K562 (cell line): Measurements from ENCODE around the gene ACADSB. TPM values are rescaled to one million over a fixed set of nuclear protein-coding genes. Genes with fewer than 3 reads are reported as not detected.

Source experiments
- ATAC-seq: fragments of 200-7000 bp; cut with Tn5 transposase; 3 replicates; pipeline ENCODE4 v1.9.1; 2020; ENCODE audit warnings: moderate library complexity
- BruUV-seq: library from RNA; stranded (reverse); fragments of 400-500 nt; replicated peaks from 2 replicates; lab custom pipeline; 2021; lab: Mats Ljungman, UMichigan
- CTCF ChIA-PET: fragments of 300-600 bp; formaldehyde crosslinking; extraction: SDS; loops from one replicate; lab custom pipeline; 2021; ENCODE audit warnings: low intra/inter-chr PET ratio; lab: Yijun Ruan, JAX
- POLR2A ChIA-PET: fragments of 300-600, 350-650 bp; sonication (Branson Sonifier 250); formaldehyde crosslinking; extraction: SDS; loops from one replicate; lab custom pipeline; 2021; ENCODE audit warnings: antibody characterized with exemption, inconsistent platforms; lab: Yijun Ruan, JAX
- DNase-seq, 4 experiments: peaks; one replicate each; pipeline versions ENCODE4 v3.0.0 to v3.0.0-alpha.2; 2011 to 2018; ENCODE audit warnings: low spot score in 3 of 4, mixed read lengths in 3 of 4; ENCODE audit errors: extremely low read depth in 1 of 4
- FAIRE-seq: peaks from 2 replicates; lab custom pipeline; 2011; peaks lifted over from hg19 to GRCh38; lab: Jason Lieb, UNC
- H2AFZ ChIP-seq: 2 replicates; pipeline ENCODE4 v1.6.0; 2011; ENCODE audit warnings: low read depth, low read length, control low read depth, inconsistent platforms
- H3K27ac ChIP-seq: fragments of 200-600 bp; 3 replicates; pipeline ENCODE4 v1.8.0; 2011; ENCODE audit warnings: low read depth, mild to moderate bottlenecking, control low read depth, inconsistent platforms, low read length, moderate library complexity, mixed read lengths; ENCODE audit errors: extremely low read depth
- H3K27me3 ChIP-seq, 2 experiments: fragments of 300-600 bp in 1 of 2; 2 replicates in 1 of 2; 3 replicates in 1 of 2; pipeline versions ENCODE4 v1.6.0 to v1.8.0; 2011; ENCODE audit warnings: inconsistent platforms in 2 of 2, low read length in 2 of 2, mild to moderate bottlenecking in 1 of 2, mixed read lengths in 1 of 2, moderate library complexity in 1 of 2; ENCODE audit not compliant: control insufficient read depth in 2 of 2, insufficient read depth in 2 of 2
- H3K36me3 ChIP-seq: fragments of 300-600 bp; 3 replicates; pipeline ENCODE4 v1.8.0; 2011; ENCODE audit warnings: mild to moderate bottlenecking, low read length, inconsistent platforms; ENCODE audit not compliant: control insufficient read depth, insufficient read depth
- H3K4me1 ChIP-seq, 2 experiments: fragments of 200-600 bp in 1 of 2; replicated peaks in 1 of 2; 2 replicates in 1 of 2; 3 replicates in 1 of 2; pipeline versions ENCODE4 v1.5.1 to v1.8.0; 2011; ENCODE audit warnings: inconsistent platforms in 2 of 2, low read length in 2 of 2, mild to moderate bottlenecking in 1 of 2, mixed read lengths in 1 of 2, moderate library complexity in 1 of 2; ENCODE audit not compliant: control insufficient read depth in 2 of 2, insufficient read depth in 2 of 2
- H3K4me2 ChIP-seq: 2 replicates; pipeline ENCODE4 v1.6.1; 2011; ENCODE audit warnings: low read length, control low read depth, inconsistent platforms, mixed read lengths; ENCODE audit not compliant: insufficient read depth
- H3K4me3 ChIP-seq: fragments of 200-600 bp; sonication (generic), shearing (Covaris generic); 2 replicates; pipeline ENCODE4 v1.5.1; 2016; ENCODE audit warnings: control low read depth, inconsistent platforms
- H3K79me2 ChIP-seq: fragments of 200-600 bp; 3 replicates; pipeline ENCODE4 v1.8.0; 2011; ENCODE audit warnings: low read length, inconsistent platforms; ENCODE audit not compliant: control insufficient read depth, insufficient read depth
- H3K9ac ChIP-seq, 2 experiments: 2 replicates each; pipeline versions ENCODE4 v1.6.0 to v1.6.1; 2011; ENCODE audit warnings: low read depth in 2 of 2, low read length in 2 of 2, control low read depth in 1 of 2, inconsistent platforms in 1 of 2, mild to moderate bottlenecking in 1 of 2, mixed read lengths in 1 of 2; ENCODE audit not compliant: insufficient read depth in 1 of 2
- H3K9me1 ChIP-seq: one replicate; pipeline ENCODE4 v1.6.0; 2011; ENCODE audit warnings: inconsistent platforms, mild to moderate bottlenecking, low read length, moderate library complexity; ENCODE audit not compliant: control insufficient read depth, insufficient read depth
- H3K9me3 ChIP-seq: replicated peaks from 2 replicates; pipeline ENCODE4 v1.5.1; 2011; ENCODE audit warnings: low read depth, low read length, inconsistent platforms; ENCODE audit not compliant: control insufficient read depth, insufficient read depth
- H4K20me1 ChIP-seq: replicated peaks from 2 replicates; pipeline ENCODE4 v1.6.1; 2011; ENCODE audit warnings: low read length, inconsistent platforms, mixed read lengths; ENCODE audit not compliant: control insufficient read depth, insufficient read depth
- BCOR ChIP-seq: fragments of 450-650 bp; IDR thresholded peaks from 2 replicates; pipeline ENCODE4 v1.6.1; 2016
- BHLHE40 ChIP-seq: IDR thresholded peaks from 2 replicates; pipeline ENCODE4 v1.6.1; 2011; ENCODE audit warnings: low read length, improper control_type of control experiment
- CREBBP ChIP-seq: IDR thresholded peaks from one replicate; pipeline ENCODE4 v1.6.1; 2012; ENCODE audit warnings: low read depth, mild to moderate bottlenecking, control low read depth, inconsistent platforms, low read length
- HSF4 ChIP-seq: fragments of 250-450 bp; sonication (Bioruptor Pico); IDR thresholded peaks from 2 replicates; pipeline ENCODE4 v2.1.2; 2022; ENCODE audit warnings: mild to moderate bottlenecking, moderate library complexity, borderline replicate concordance
- KDM2B ChIP-seq: fragments of 250-450 bp; sonication (Bioruptor Pico); IDR thresholded peaks from 2 replicates; pipeline ENCODE4 v1.8.0; 2021; ENCODE audit warnings: mild to moderate bottlenecking, moderate library complexity
- MCM5 ChIP-seq: fragments of 450-650 bp; IDR thresholded peaks from 2 replicates; pipeline ENCODE4 v1.6.1; 2016; ENCODE audit warnings: low read depth
- MLX ChIP-seq, 2 experiments: fragments of 450-650 bp in 1 of 2; sonication (generic) in 1 of 2; formaldehyde crosslinking; conservative IDR thresholded peaks; 2 replicates each; pipeline versions ENCODE4 v1.4.0 to v1.8.1; 2020 to 2022; ENCODE audit warnings: mild to moderate bottlenecking in 1 of 2, missing genetic modification reagents in 1 of 2
- MNT ChIP-seq, 2 experiments: fragments of 450-650 bp; conservative IDR thresholded peaks; 2 replicates each; pipeline ENCODE4 v1.6.1; 2017; ENCODE audit warnings: mild to moderate bottlenecking in 2 of 2, moderate library complexity in 2 of 2
- MXD1 ChIP-seq: fragments of 250-450 bp; sonication (Bioruptor Pico); IDR thresholded peaks from 2 replicates; pipeline ENCODE4 v1.8.0; 2021; ENCODE audit warnings: borderline replicate concordance, mild to moderate bottlenecking, moderate library complexity; ENCODE audit not compliant: poor library complexity, severe bottlenecking
- MYNN ChIP-seq, 2 experiments: sonication (generic); formaldehyde crosslinking in 1 of 2; IDR thresholded peaks; 2 replicates each; pipeline versions ENCODE4 v1.5.0 to v1.6.1; 2016 to 2020; ENCODE audit warnings: antibody characterized with exemption in 1 of 2, missing genetic modification reagents in 1 of 2
- OTX1 ChIP-seq: fragments of 450-650 bp; formaldehyde crosslinking; IDR thresholded peaks from 2 replicates; pipeline ENCODE4 v1.4.0; 2022; ENCODE audit warnings: mild to moderate bottlenecking
- RBM25 ChIP-seq: fragments of 200-400 bp; formaldehyde crosslinking; IDR thresholded peaks from 2 replicates; pipeline ENCODE4 v1.6.1; 2018; ENCODE audit warnings: low read length, low read depth, moderate library complexity; ENCODE audit not compliant: severe bottlenecking
- TARDBP ChIP-seq: fragments of 450-650 bp; IDR thresholded peaks from 2 replicates; pipeline ENCODE4 v1.6.1; 2016
- WGBS: fragments of 100-300 bp; shearing (Covaris generic); methylation state at CpG from one replicate; pipeline ENCODE4 v1.1.6; 2016; ENCODE audit warnings: low coverage, mixed read lengths; ENCODE audit not compliant: insufficient coverage; ENCODE audit errors: missing lambda C conversion rate; 5-methylcytosine and 5-hydroxymethylcytosine counted together
- in situ Hi-C: fragments of 300-500 bp; cut with MboI; formaldehyde crosslinking; loops from 4 replicates; pipeline ENCODE4 v1.15.0; 2018; ENCODE audit warnings: inconsistent platforms, mixed read lengths
- intact Hi-C: fragments of 100-400 bp; cut with micrococcal nuclease; formaldehyde crosslinking; loops from 2 replicates; pipeline ENCODE4 v1.14.2; 2022
- polyA plus RNA-seq, 8 experiments: library from polyadenylated mRNA; depleted of rRNA in 4 of 8; stranded (reverse) in 5 of 8; unstranded in 3 of 8; fragments of >200 nt; fragmentation: Nextera tagmentation in 2 of 8; fragmentation: Illumina TruSeq in 1 of 8; extraction: Ambion mirVana in 2 of 8; extraction: Trizol in 1 of 8; gene quantifications; 2 replicates each; pipeline versions ENCODE4 v1.2.1 to v1.2.3, GENCODE V29; 2011 to 2014; ENCODE audit warnings: inconsistent platforms in 1 of 8, missing spikeins in 1 of 8
- total RNA-seq, 7 experiments: library from RNA; depleted of rRNA in 6 of 7; stranded (reverse); fragments of >200 nt in 6 of 7; fragmentation: Illumina TruSeq in 2 of 7; extraction: Trizol in 2 of 7; gene quantifications; 2 replicates each; pipeline versions ENCODE4 v1.2.1 to v1.2.3, GENCODE V29; 2011 to 2021; ENCODE audit warnings: low replicate concordance in 1 of 7

ACADSB gene
- total and polyA plus RNA-seq, 9 of the 15 experiments (the other 6 are each of a cell fraction or from before 2014, with no cell fraction given): 2.9 to 9.1 (median 5.8) TPM

- DNase-seq: no peak
- ATAC-seq: no peak
- WGBS: 100% methylated on average over 1 of the region's 2 CpGs
- FAIRE-seq: no peak
- no peak overlapping the region for H3K9ac ChIP-seq
- H3K27ac ChIP-seq: no peak overlapping the region
- no peak overlapping the region for H2AFZ ChIP-seq
- peaks cover 9% of the 10 kb centered on the region; the same call in 2 of the 3 replicates for H3K79me2 ChIP-seq
- H3K4me2 ChIP-seq: no peak overlapping the region
- H3K4me3 ChIP-seq: no peak overlapping the region
- no peaks in the 10 kb centered on the region for H3K9me3 ChIP-seq
- intact Hi-C loops (no loop called here), in situ Hi-C loops (no loop called here)
- no peaks in the 10 kb centered on the region for H3K27me3 ChIP-seq
- no peaks in the 10 kb centered on the region for H3K9me1 ChIP-seq
- no TSS peak for BruUV-seq
- peaks cover 32% of the 10 kb centered on the region; the same call in 2 of the 3 replicates for H3K36me3 ChIP-seq
- CTCF ChIA-PET: no interaction called here
- POLR2A ChIA-PET: interaction anchor here (0.5 to 1.9 kb wide), 2 partner anchors 15 to 919 kb away, joined by 3 to 7 read pairs; no protein-coding TSS in a partner anchor
- H3K4me1 ChIP-seq: peaks cover under 1 to 8% of the 10 kb centered on the region in 2 experiments; a peak in 2 of 5 replicates
- TF ChIP-seq BHLHE40 (no peak), BCOR (0 out of 2 replicates have a peak, but pooled peaks have one; percentile 31), MYNN (IDR thresholded peaks at IDR 0.05) (no peak), MYNN (CRISPR knock-in tag; IDR thresholded peaks at IDR 0.05) (no peak), TARDBP (no peak), HSF4 (CRISPR knock-in tag) (no peak), MNT (conservative IDR thresholded peaks at IDR 0.05) (no peak), KDM2B (CRISPR knock-in tag) (no peak), CREBBP (no peak), MCM5 (no peak), RBM25 (peak; percentile 81), OTX1 (CRISPR knock-in tag) (no peak), MXD1 (CRISPR knock-in tag) (no peak), MLX (CRISPR knock-in tag; conservative IDR thresholded peaks at IDR 0.05) (no peak)
- TF ChIP-seq, all 486 proteins: peak for 2
- no peaks in the 10 kb centered on the region for H4K20me1 ChIP-seq
Measured at GRCh38 chr10:122984708-122985107, 24.1 kb upstream of the ACADSB start.
